AG04449 (cell line): ENCODE data around the gene SLC6A12.

Experiments used
- CTCF ChIA-PET: fragments of 350-600 bp; formaldehyde crosslinking; extraction: SDS; loops from one replicate; lab custom pipeline; 2021; ENCODE audit warnings: antibody characterized with exemption; lab: Yijun Ruan, JAX
- POLR2A ChIA-PET: fragments of 400-600, 350-600 bp; formaldehyde crosslinking; extraction: SDS; loops from one replicate; lab custom pipeline; 2020; ENCODE audit warnings: antibody characterized with exemption, inconsistent platforms; lab: Yijun Ruan, JAX
- DNase-seq: peaks from one replicate; pipeline ENCODE4 v3.0.0-alpha.2; 2010; ENCODE audit warnings: low read depth, low spot score
- H3K4me3 ChIP-seq: 2 replicates; pipeline ENCODE4 v1.5.1; 2011; ENCODE audit warnings: low read depth, mild to moderate bottlenecking, control low read depth, low read length
- CTCF ChIP-seq: IDR thresholded peaks from one replicate; pipeline ENCODE4 v1.5.1; 2011; ENCODE audit warnings: mild to moderate bottlenecking, moderate library complexity, low read length, control low read depth, inconsistent platforms; ENCODE audit not compliant: insufficient read depth; ENCODE audit errors: missing control alignments

The SLC6A12 gene

GRCh38 chr12:186006-186625, 27.8 kb downstream of the SLC6A12 start:
- ChIA-PET CTCF (interaction anchor here (1.0 kb wide), 1 partner anchor 13 kb away, joined by 3 read pairs; no protein-coding TSS in a partner anchor), POLR2A (no interaction called here)
- no peak overlapping the region for H3K4me3 ChIP-seq
- no peak for TF ChIP-seq CTCF
- no peak for DNase-seq

DNA sequence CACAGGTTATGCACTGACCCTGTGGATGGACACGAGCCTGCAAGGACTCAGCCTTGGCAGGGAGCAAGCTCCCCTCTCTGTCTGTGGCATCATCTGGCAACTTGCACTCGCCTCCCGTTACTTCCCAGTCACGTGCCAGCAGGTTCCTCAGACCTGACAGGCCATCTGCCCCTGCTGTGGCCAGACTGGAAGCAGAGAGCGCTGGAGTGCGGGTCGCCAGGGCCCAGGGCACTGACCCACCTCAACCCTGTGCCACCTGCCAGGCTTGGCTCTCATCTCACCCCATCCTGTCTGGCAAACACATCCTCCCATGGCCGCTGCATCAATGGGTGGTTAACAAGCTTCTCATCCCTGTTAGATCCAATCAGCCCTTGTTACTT, 28.4 kb downstream of the SLC6A12 start:
- no peak overlapping the region for H3K4me3 ChIP-seq
- ChIA-PET POLR2A (no interaction called here), CTCF (no interaction called here)
- no peak for DNase-seq
- TF ChIP-seq CTCF = no peak

- DNase-seq = no peak
- no peak for TF ChIP-seq CTCF
- ChIA-PET POLR2A (no interaction called here), CTCF (no interaction called here)
- no peak overlapping the region for H3K4me3 ChIP-seq
Observed at GRCh38 chr12:184811-185575, 29.0 kb downstream of the SLC6A12 start.

DNA sequence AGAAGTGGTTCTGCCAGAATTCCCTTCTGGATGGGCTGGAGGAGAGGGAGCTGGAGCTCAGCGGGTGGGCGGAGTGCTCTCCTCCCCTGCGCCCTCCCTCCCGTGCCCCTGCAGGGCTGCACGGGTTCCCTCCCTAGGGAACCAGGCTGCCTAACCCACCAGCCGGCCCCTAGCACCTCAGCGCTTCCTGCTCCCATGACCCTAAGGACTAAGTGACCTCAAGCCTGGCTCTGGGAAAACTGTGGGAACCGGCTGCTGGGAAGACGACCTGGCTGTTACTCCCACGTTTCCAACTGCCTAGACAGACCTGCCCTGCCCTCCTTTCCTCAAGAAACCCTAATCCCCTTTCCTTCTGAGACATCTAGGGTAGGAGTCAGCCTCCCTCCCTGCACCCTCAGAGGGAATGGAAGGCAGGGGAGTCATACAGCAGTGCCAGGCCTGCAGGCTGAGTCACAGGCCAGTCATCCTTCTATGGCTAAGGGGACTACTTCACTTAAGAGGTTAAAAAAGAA, 31.5 kb downstream of the SLC6A12 start:
- CTCF ChIA-PET = no interaction called here
- H3K4me3 ChIP-seq = no peak overlapping the region

GRCh38 chr12:181921-182320, 32.0 kb downstream of the SLC6A12 start:
- no peak for DNase-seq
- TF ChIP-seq CTCF = no peak
- ChIA-PET POLR2A (no interaction called here), CTCF (no interaction called here)
- no peak overlapping the region for H3K4me3 ChIP-seq

More for the DNA sequence above, 31.5 kb downstream of the SLC6A12 start:
- POLR2A ChIA-PET = no interaction called here
- TF ChIP-seq CTCF = no peak
- peak; percentile 21 for DNase-seq

- CTCF ChIA-PET = interaction anchor here (1.4 to 6.8 kb wide), 2 partner anchors 8 to 10 kb away, joined by 3 to 44 read pairs; no protein-coding TSS in a partner anchor
- POLR2A ChIA-PET = no interaction called here
- DNase-seq = no peak
- H3K4me3 ChIP-seq = no peak overlapping the region
- no peak for TF ChIP-seq CTCF
Observed at GRCh38 chr12:180445-180844, 33.5 kb downstream of the SLC6A12 start.
